GM21786 (cell line): Measurements from ENCODE around the gene ZNF286A.
"Not testable (repeated sequence)": the region's sequence is repeated elsewhere in the genome, so short reads cannot be mapped to it uniquely, and the experiment has no call there.

Experiments
- ATAC-seq: cut with Tn5 transposase; IDR thresholded peaks from one replicate; pipeline ENCODE4 v1.9.1; 2021; ENCODE audit not compliant: unreplicated experiment

ZNF286A gene

DNA sequence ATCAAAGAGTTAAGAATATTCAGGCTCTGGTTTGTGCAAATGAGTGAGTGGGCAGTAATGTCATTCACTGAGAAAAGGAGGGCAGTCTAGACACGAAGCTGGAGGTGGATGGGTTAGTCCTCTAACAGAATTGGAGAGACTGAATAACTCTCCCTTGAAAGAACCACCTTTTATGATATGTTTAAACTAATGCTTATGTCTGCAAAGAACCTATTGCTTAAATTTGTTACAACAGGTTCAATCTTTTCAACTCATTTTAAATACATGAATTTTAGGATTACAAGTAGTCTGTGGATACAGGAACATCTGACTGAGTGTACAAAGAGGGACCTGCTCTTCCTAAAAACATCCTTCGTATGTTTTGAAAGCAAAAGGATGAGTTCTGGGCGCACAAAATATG is 585 bp upstream of the ZNF286A start:
- not testable (repeated sequence) for ATAC-seq

DNA sequence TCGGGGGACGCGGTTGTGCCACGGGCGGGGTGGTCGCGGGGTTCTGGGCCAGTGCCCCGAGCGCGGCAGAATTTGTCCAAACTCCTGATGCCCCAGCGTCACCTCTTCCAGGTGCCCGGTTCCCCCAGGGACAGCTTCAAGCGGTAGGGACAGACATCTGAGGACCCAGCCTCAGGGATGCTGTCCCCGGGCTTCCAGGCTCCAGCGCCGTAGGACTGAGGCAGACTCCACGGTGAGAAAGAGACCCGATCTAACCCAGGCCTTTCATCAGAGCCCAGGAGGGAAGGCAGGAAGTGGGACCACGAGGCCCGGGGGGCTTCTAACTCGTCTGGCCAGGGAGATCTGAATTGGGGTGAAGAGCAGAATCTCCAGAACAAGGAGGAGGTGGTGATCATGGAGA is 385 bp downstream of the ZNF286A start:
- not testable (repeated sequence) for ATAC-seq

- not testable (repeated sequence) for ATAC-seq
Measured at GRCh38 chr17:15704239-15704638, 4.7 kb downstream of the ZNF286A start.

GRCh38 chr17:15704813-15705212 is 5.3 kb downstream of the ZNF286A start:
- ATAC-seq: not testable (repeated sequence)

DNA sequence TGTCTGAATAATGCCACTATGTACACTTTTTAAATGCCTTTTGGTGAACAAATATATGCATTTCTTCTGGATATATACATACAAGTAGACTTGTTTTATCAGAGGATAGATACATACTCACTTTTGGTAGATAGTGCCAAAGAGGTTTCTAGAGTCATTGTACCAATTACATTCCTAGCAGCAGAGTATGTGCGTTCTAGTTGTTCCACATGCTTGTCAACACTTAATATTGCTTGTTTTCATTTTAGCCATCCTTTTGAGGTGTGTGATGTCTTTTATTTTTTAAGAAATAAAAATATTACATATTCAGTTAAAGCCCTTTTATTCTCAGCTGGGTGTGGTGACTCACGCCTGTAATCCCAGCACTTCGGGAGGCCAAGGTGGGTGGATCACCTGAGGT is 9.3 kb downstream of the ZNF286A start:
- ATAC-seq: not testable (repeated sequence)

GRCh38 chr17:15716601-15717563 is 17.3 kb downstream of the ZNF286A start:
- ATAC-seq: not testable (repeated sequence)

- not testable (repeated sequence) for ATAC-seq
Measured at GRCh38 chr17:15730535-15730934, 31.0 kb downstream of the ZNF286A start.

- ATAC-seq: not testable (repeated sequence)
Measured at GRCh38 chr17:15731900-15732299, 32.3 kb downstream of the ZNF286A start, which contains the start of gene TBC1D26. TBC1D26 (plus strand) TSS chr17:15732283; CDS start chr17:15735349, 3,066 bp downstream.

- not testable (repeated sequence) for ATAC-seq
Measured at GRCh38 chr17:15733174-15733789, 33.7 kb downstream of the ZNF286A start.

- not testable (repeated sequence) for ATAC-seq
Measured at GRCh38 chr17:15736578-15736977, 37.0 kb downstream of the ZNF286A start.

GRCh38 chr17:15738066-15738465 is 38.5 kb downstream of the ZNF286A start:
- ATAC-seq: no peak

DNA sequence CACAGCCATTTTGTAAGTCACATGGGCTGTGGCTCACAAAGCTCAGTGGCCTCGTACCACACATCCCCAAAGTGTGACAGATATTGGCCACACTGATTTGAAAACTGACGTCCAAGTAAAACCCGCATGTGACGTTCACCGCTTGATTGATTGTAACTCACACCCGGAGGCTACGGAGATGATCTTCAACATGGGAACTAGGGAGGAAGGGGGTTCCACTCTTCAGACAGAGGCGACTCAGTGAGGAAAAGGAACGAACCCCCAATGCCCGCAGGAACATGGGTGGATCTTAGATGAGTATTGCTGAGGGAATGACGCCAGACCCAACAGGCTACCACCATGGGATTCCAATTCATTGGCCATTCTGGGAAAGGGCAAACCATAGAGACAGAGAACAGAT is 39.7 kb downstream of the ZNF286A start:
- not testable (repeated sequence) for ATAC-seq

DNA sequence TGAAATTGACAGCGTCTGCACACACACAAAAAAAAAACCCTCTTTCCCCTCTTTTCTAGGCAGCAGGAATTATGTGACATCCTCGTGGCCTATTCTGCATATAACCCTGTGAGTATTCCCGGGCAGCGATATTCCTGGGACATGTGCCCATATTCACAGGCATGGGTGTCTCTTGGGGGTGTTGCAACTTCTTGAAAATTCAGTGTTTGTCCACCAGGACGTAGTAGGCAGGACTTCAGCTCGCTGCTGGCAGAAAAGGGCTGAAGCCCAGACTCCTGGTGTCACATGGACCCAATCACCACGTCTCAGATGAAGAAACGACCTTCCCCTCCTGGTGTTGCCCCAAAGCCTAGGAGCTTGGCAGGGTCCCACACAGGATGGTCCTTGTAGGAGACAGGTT is 40.5 kb downstream of the ZNF286A start:
- ATAC-seq: not testable (repeated sequence)

- ATAC-seq: no peak
Measured at GRCh38 chr17:15740570-15741120, 41.1 kb downstream of the ZNF286A start.

- no peak for ATAC-seq
Measured at GRCh38 chr17:15741624-15742023, 42.1 kb downstream of the ZNF286A start.

- ATAC-seq: no peak
Measured at GRCh38 chr17:15742051-15742795, 42.7 kb downstream of the ZNF286A start.

GRCh38 chr17:15742921-15743320 is 43.4 kb downstream of the ZNF286A start:
- no peak for ATAC-seq

DNA sequence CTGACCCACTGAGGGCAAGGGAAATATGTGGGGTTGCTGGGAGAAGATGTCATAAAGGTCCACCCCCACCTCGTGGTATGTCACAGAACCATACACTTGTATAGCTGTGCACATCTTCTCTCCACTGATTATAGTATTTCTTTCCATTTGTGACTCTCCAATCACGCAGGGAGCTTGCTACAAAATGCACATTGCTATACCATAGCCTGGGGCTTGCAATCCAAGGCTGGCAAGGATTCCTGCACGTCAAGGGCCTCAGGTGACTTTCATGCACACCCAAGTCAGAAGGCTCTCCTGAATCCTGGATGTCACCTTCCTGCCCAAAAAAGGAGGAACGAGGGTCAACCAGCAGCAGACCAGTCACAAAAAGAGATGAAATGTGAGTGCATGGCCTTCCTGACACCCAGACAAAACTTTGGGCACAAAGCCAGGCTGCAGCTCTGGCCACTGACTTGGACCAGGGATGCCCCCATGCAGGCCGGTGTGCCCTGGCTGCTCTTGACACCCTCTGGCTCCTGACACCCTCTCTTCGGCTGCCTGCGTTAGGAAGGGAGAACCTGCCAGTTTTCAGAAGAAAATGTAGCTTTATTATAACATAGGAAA is 44.6 kb downstream of the ZNF286A start:
- ATAC-seq: no peak

- ATAC-seq: no peak
Measured at GRCh38 chr17:15744885-15745284, 45.3 kb downstream of the ZNF286A start.

DNA sequence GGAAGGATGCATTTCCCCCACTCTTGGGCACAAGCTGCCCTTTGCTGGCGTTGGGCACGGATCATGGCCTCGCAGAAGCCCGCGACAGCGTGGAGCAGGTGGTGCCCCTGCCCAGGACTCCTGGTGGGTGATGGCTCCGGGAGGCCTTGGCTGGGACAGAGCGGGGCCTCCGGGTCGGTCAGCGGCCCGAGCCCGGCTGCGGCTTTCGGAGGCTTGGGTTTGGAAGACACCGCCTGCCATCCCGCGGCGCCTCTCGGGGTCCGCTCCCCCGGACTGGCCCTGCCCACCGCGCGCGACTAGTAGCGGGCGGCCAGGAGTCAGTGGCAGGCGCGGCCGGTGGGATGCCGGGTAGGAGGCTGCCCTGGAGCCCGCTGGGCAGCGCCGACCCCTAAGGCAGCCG is 49.9 kb downstream of the ZNF286A start:
- ATAC-seq: not testable (repeated sequence)
